Fibroblast of villous mesenchyme (primary cell): ENCODE results near the gene NBPF3. TPM values are rescaled to one million over a fixed set of nuclear protein-coding genes. Genes with fewer than 3 reads are reported as not detected.
"Not testable (repeated sequence)": the region's sequence is repeated elsewhere in the genome, so short reads cannot be mapped to it uniquely, and the experiment has no call there.

ENCODE experiments used
- DNase-seq: peaks from one replicate; pipeline ENCODE4 v3.0.0-alpha.2; 2010; ENCODE audit warnings: low read depth
- H3K4me3 ChIP-seq: 2 replicates; pipeline ENCODE4 v1.5.1; 2011; ENCODE audit warnings: low read depth, mild to moderate bottlenecking, low read length
- CTCF ChIP-seq: IDR thresholded peaks from 2 replicates; pipeline ENCODE4 v1.5.1; 2012; ENCODE audit warnings: low read depth, mild to moderate bottlenecking, low read length; ENCODE audit not compliant: insufficient read depth
- total RNA-seq: library from RNA; depleted of rRNA; stranded (reverse); fragments of >200 nt; gene quantifications from 2 replicates; pipeline ENCODE4 v1.2.3, GENCODE V29; 2012

The NBPF3 gene
- total RNA-seq, 1 donor = 36.7 TPM

GRCh38 chr1:21510885-21511578 lies 71.1 kb downstream of the NBPF3 start:
- H3K4me3 ChIP-seq = no peak overlapping the region
- DNase-seq = no peak
- TF ChIP-seq CTCF = no peak

DNA sequence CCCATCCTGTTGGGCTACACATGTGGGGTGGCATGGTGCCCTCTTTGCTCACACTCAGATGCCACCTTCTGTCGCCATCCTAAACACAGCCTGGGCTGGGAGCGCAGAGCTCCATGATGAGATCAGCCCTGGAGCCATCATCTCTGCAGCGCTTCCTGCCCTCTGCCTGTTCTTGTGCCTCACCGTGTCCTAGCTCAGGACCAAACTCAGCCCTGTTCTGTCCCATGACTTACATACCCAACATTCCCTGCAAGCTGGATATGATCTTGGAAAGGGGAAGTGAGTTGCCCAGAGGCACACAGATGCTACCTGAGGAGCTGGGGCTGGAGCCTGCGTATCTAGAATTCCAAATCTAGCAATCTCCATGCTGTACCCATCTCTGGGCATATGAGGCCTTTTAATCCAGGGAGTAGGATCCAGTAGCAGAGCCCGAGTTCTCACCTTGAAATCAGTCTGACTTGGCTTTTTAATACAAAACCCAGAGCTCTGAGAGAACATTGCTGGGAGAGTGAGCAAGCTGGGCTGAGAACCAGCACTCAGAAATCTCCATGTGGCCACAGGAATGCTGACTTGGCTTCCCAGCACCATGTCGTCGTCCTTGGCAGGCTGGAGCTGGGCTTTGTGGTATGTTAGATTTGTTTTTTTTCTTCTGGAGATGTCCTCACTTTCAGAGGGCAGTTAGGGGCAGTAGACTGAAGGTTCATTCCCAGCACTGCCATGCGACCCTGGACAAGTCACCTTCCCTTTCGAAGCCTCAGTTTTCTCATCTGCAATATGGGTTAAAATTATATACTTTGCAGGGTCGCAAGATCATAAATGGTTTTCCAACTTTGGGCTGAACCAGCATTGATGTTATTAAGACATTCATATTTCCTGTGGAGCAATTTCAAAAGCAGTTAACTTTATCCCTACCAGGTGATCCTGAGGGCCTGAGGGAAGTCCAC lies 71.9 kb downstream of the NBPF3 start:
- no peak for TF ChIP-seq CTCF
- peak; percentile 94 for DNase-seq
- H3K4me3 ChIP-seq = no peak overlapping the region

- no peak overlapping the region for H3K4me3 ChIP-seq
- no peak for DNase-seq
- TF ChIP-seq CTCF = no peak
Measured at GRCh38 chr1:21514245-21514644, 74.3 kb downstream of the NBPF3 start.

DNA sequence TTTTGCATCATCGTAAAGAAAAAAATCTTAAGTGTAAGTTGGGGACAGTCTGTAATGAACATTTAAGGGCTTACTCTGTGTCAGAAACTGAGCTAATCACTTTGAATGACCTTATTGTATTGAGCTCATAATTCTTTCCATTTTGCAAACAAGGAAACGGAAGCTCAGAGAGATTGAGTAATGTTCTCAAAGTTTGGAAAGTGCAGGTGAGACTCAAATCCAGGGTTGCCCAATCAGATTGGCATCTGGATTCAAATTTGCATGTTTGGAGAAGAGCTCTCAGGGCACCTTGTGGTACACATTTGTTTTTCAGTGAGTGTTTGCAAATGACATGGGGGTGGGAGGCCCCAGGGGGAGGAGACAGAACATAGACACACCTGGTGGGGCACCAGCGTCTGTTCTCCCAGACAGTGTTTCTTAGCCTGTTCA lies 77.2 kb downstream of the NBPF3 start:
- H3K4me3 ChIP-seq = no peak overlapping the region
- DNase-seq = no peak
- TF ChIP-seq CTCF = no peak

DNA sequence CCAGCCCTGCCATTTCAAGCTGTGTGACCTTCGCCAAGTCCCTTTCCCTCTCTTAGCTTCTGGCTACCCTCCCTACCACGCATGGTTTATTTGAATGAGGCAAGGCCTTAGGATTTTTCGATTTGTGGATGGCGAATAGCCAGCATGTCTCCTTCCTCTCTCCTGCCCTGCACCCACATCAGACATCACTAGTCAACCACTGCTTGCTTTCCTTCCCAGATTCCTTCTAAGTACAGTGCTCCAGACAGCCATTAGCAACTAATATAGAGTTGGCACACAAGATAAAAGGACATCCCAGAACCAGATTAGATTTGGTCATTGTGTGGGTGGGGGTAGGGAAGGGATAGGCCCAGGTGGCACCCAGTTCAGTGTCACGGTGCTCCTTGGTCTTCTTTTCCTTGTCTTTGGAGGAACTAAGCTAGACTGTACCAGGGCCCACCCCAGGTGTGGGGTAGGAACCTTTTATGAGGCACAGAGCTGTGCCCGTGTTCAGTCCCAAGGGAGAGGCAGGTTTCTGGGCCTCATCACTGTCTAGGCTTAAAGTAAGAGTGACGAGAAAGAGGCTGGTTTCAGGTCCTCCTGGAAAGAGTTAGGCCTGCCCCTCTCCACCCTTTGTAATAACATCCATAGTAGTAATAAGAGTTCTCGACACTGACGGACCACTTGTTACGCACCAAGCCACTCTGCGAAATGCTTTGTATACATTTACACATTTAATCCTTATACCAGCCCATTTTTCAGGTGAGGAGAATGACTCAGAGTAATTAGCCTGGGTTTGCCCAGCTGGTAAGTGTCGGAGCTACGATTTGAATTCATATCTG lies 77.9 kb downstream of the NBPF3 start:
- no peak overlapping the region for H3K4me3 ChIP-seq
- TF ChIP-seq CTCF = no peak
- DNase-seq = no peak

DNA sequence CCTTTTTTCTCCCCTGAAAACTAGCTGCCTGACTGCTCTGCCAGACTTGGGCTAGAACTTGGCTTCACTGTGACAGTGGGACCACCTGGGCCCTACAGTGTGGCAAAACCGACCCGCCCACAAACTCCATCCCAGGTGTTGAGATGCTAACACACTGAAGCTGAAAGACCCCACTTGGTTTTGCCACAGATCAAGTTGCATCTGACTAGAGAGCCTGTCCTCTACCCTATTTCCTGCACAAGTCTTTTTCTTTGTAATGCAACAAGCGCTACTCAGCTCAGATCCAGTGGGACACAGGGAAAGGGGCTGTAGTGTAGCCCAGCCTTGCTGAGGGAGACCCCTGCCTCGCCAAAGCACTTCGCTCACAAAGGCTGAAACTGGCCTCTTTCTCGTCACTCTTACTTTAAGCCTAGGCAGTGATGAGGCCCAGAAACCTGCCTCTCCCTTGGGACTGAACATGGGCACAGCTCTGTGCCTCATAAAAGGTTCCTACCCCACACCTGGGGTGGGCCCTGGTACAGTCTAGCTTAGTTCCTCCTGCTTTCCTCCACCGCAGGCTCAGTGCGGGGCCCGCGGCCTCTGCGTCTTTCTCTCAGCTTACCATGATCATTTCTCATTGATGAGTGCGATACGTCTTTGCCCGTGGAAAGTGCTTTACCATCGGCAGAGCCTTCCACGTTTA lies 79.0 kb downstream of the NBPF3 start:
- H3K4me3 ChIP-seq = no peak overlapping the region
- TF ChIP-seq CTCF = no peak
- no peak for DNase-seq

- not testable (repeated sequence) for H3K4me3 ChIP-seq, DNase-seq
Measured at GRCh38 chr1:21519486-21520070, 79.6 kb downstream of the NBPF3 start.
